H1 (cell line): ENCODE measurements around the gene TIMM8A. TPM values are rescaled to one million over a fixed set of nuclear protein-coding genes. Genes with fewer than 3 reads are reported as not detected.
A peak's percentile ranks its signal among the peaks of the same experiment; 100 is the strongest.

Experiments
- ASH2L ChIP-seq: fragments of 200-600, 300-600 bp; sonication (generic); IDR thresholded peaks from one replicate; pipeline ENCODE4 v1.7.1; 2017; ENCODE audit warnings: low read length
- BACH1 ChIP-seq: IDR thresholded peaks from 2 replicates; pipeline ENCODE4 v1.6.1; 2012; ENCODE audit warnings: low read length, improper control_type of control experiment
- BCL11A ChIP-seq, 2 experiments: IDR thresholded peaks; one replicate each; pipeline ENCODE4 v1.6.1; 2011; ENCODE audit warnings: low read depth in 2 of 2, low read length in 2 of 2, mild to moderate bottlenecking in 2 of 2
- CBX8 ChIP-seq: fragments of 300-800, 300-1000 bp; sonication (generic); IDR thresholded peaks from 2 replicates; pipeline ENCODE4 v1.7.1; 2016; ENCODE audit warnings: low read depth, low read length, borderline replicate concordance
- CREB1 ChIP-seq: IDR thresholded peaks from 2 replicates; pipeline ENCODE4 v1.6.1; 2012; ENCODE audit warnings: inconsistent platforms
- EGR1 ChIP-seq: IDR thresholded peaks from 2 replicates; pipeline ENCODE4 v1.6.1; 2011; ENCODE audit warnings: low read depth, low read length, borderline replicate concordance
- GTF2F1 ChIP-seq: IDR thresholded peaks from 2 replicates; pipeline ENCODE4 v1.6.1; 2012; ENCODE audit warnings: low read depth, low read length, improper control_type of control experiment, borderline replicate concordance
- HDAC2 ChIP-seq, 2 experiments: fragments of 300-600 bp in 1 of 2; sonication (generic) in 1 of 2; IDR thresholded peaks; 2 replicates each; pipeline ENCODE4 v1.6.1; 2011 to 2012; ENCODE audit warnings: low read depth in 2 of 2, low read length in 2 of 2, mild to moderate bottlenecking in 2 of 2, moderate library complexity in 2 of 2, borderline replicate concordance in 1 of 2, inconsistent platforms in 1 of 2
- JUN ChIP-seq: IDR thresholded peaks from 2 replicates; pipeline ENCODE4 v1.6.1; 2011; ENCODE audit warnings: low read depth, mild to moderate bottlenecking, improper control_type of control experiment, low read length
- KDM5A ChIP-seq: fragments of 200-600 bp; IDR thresholded peaks from 2 replicates; pipeline ENCODE4 v1.7.1; 2012; ENCODE audit warnings: mild to moderate bottlenecking, low read length, inconsistent platforms, mixed read lengths
- NANOG ChIP-seq: IDR thresholded peaks from 2 replicates; pipeline ENCODE4 v1.6.1; 2011; ENCODE audit warnings: low read length, low read depth, mild to moderate bottlenecking, inconsistent platforms; ENCODE audit not compliant: insufficient read depth, poor library complexity, severe bottlenecking
- POLR2A ChIP-seq, 2 experiments: IDR thresholded peaks; 1 replicate in 1 of 2; 2 replicates in 1 of 2; pipeline ENCODE4 v1.6.1; 2011; ENCODE audit warnings: low read depth in 2 of 2, low read length in 2 of 2, mild to moderate bottlenecking in 2 of 2; ENCODE audit errors: control extremely low read depth in 1 of 2
- POU5F1 ChIP-seq: IDR thresholded peaks from 2 replicates; pipeline ENCODE4 v1.6.1; 2011; ENCODE audit warnings: low read depth, mild to moderate bottlenecking, low read length, moderate library complexity
- RAD21 ChIP-seq, 2 experiments: IDR thresholded peaks in 1 of 2; conservative IDR thresholded peaks in 1 of 2; 2 replicates each; pipeline ENCODE4 v1.6.1; 2011; ENCODE audit warnings: low read depth in 2 of 2, low read length in 2 of 2, improper control_type of control experiment in 1 of 2, inconsistent platforms in 1 of 2, mild to moderate bottlenecking in 1 of 2, moderate library complexity in 1 of 2
- RFX5 ChIP-seq: IDR thresholded peaks from 2 replicates; pipeline ENCODE4 v1.6.1; 2011; ENCODE audit warnings: low read depth, low read length, improper control_type of control experiment, borderline replicate concordance
- RXRA ChIP-seq: IDR thresholded peaks from 2 replicates; pipeline ENCODE4 v1.6.1; 2011; ENCODE audit warnings: low read depth, mild to moderate bottlenecking, low read length, moderate library complexity; ENCODE audit not compliant: insufficient read depth
- SP1 ChIP-seq: IDR thresholded peaks from 2 replicates; pipeline ENCODE4 v1.6.1; 2011; ENCODE audit warnings: low read depth, low read length
- SRF ChIP-seq: IDR thresholded peaks from 2 replicates; pipeline ENCODE4 v1.6.1; 2011; ENCODE audit warnings: mild to moderate bottlenecking, low read depth, low read length, moderate library complexity
- SUZ12 ChIP-seq: fragments of 200-600 bp; sonication (generic); IDR thresholded peaks from 2 replicates; pipeline ENCODE4 v1.6.1; 2012; ENCODE audit warnings: mild to moderate bottlenecking, inconsistent platforms, low read length, moderate library complexity, mixed read lengths
- TAF1 ChIP-seq: IDR thresholded peaks from 2 replicates; pipeline ENCODE4 v1.6.1; 2011; ENCODE audit warnings: mild to moderate bottlenecking, low read depth, low read length
- YY1 ChIP-seq: IDR thresholded peaks from 2 replicates; pipeline ENCODE4 v1.6.1; 2011; ENCODE audit warnings: low read depth, mild to moderate bottlenecking, low read length
- polyA plus RNA-seq, 7 experiments: library from polyadenylated mRNA; depleted of rRNA in 3 of 7; stranded (reverse) in 5 of 7; unstranded in 2 of 7; fragments of >200 nt in 5 of 7; fragments of 200-250 nt in 2 of 7; gene quantifications; 1 replicate in 5 of 7; 2 replicates in 1 of 7; 4 replicates in 1 of 7; pipeline versions ENCODE4 v1.2.1 to v1.2.3, GENCODE V29; 2011 to 2013; ENCODE audit warnings: missing spikeins in 2 of 7, mixed read lengths in 2 of 7
- total RNA-seq: library from RNA; stranded (reverse); fragmentation: NEBNext Ultra II Directional; extraction: Animal tissue kit (Norgen Biotek cat#: 25700); gene quantifications from 2 replicates; pipeline ENCODE4 v1.2.1, GENCODE V29; 2021
- TF ChIP-seq, protein P1 (sequence below): IDR thresholded peaks from 2 replicates; pipeline ENCODE4 v1.6.1; 2012; ENCODE audit warnings: low read length, inconsistent platforms
- TF ChIP-seq, protein P2 (sequence below): IDR thresholded peaks from 2 replicates; pipeline ENCODE4 v1.6.1; 2012; ENCODE audit warnings: inconsistent platforms

TIMM8A gene
- total and polyA plus RNA-seq, 2 of the 8 experiments (the other 6 are each of a cell fraction or from before 2014, with no cell fraction given) = 16.1 to 38.1 TPM

DNA sequence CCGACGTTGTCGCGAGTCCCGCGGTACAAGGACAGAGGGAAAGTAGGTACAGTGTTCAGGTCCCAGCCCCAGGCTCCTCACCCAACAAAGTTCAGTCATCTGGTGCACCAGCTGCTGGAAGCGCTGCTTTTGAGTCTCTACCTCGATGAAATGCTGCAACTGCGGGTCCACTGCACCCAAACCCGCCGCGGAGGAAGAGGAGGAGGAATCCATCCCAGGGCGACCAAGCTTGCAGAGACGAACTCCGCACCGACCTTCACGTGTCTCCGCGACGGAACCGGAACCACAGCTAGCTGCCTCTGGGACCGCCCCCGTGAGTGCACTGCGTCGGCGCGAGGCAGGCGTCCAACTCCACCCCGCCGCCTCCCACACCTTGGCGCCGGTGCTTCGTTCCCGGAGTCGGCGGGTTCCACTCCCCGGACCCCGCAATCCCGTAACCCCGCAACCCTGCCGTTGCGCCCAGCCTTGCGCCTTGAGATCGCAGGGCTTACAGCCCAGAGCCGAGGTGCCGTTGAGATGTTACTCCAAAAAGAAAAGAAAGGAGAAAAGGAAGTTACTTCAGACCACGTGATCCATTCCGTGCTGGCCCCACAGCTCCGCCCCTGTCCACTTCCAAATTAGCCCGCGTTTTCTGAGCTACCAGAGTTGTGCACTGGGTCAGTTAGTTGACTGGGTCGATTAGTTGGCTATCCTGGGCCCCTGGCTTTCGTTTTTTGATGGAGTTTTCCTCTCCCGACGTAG is at the start of gene TIMM8A (continued):
- no peak for TF ChIP-seq SP1
- TF ChIP-seq SUZ12 = no peak
- no peak for TF ChIP-seq YY1
- no peak for TF ChIP-seq JUN
- TF ChIP-seq GTF2F1 = no peak
- peak; percentile 52 to 74 for TF ChIP-seq POLR2A (IDR thresholded peaks at IDR 0.05; ENCODE audit: control extremely low read depth in 1 of 2, low read depth in 2 of 2, low read length in 2 of 2)
- no peak for TF ChIP-seq POU5F1
- TF ChIP-seq CREB1 = peak; percentile 27; the same call in 1 of the 2 replicates
- TF ChIP-seq NANOG = no peak
- no peak for TF ChIP-seq SRF
- peak; percentile 43; the same call in 1 of the 2 replicates for TF ChIP-seq EGR1
- no peak for TF ChIP-seq RXRA
- no peak for TF ChIP-seq RFX5
- peak; percentile 61; the same call in 1 of the 2 replicates for TF ChIP-seq TAF1
- no peak for TF ChIP-seq KDM5A
- no peak for TF ChIP-seq HDAC2 (IDR thresholded peaks at IDR 0.05; ENCODE audit: borderline replicate concordance in 1 of 2, low read depth in 2 of 2, low read length in 2 of 2)
- TF ChIP-seq BCL11A (IDR thresholded peaks at IDR 0.05; ENCODE audit: low read depth in 2 of 2, low read length in 2 of 2) = no peak
- no peak for TF ChIP-seq BACH1
- no peak for TF ChIP-seq RAD21 (IDR thresholded peaks at IDR 0.05 in 1 of 2, conservative IDR thresholded peaks at IDR 0.05 in 1 of 2; ENCODE audit: low read depth in 2 of 2, low read length in 2 of 2)
- TF ChIP-seq, protein P1, sequence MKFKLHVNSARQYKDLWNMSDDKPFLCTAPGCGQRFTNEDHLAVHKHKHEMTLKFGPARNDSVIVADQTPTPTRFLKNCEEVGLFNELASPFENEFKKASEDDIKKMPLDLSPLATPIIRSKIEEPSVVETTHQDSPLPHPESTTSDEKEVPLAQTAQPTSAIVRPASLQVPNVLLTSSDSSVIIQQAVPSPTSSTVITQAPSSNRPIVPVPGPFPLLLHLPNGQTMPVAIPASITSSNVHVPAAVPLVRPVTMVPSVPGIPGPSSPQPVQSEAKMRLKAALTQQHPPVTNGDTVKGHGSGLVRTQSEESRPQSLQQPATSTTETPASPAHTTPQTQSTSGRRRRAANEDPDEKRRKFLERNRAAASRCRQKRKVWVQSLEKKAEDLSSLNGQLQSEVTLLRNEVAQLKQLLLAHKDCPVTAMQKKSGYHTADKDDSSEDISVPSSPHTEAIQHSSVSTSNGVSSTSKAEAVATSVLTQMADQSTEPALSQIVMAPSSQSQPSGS = no peak
- TF ChIP-seq, protein P2, sequence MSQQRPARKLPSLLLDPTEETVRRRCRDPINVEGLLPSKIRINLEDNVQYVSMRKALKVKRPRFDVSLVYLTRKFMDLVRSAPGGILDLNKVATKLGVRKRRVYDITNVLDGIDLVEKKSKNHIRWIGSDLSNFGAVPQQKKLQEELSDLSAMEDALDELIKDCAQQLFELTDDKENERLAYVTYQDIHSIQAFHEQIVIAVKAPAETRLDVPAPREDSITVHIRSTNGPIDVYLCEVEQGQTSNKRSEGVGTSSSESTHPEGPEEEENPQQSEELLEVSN = peak; percentile 87
- peak; percentile 44 for TF ChIP-seq ASH2L
- no peak for TF ChIP-seq CBX8
